Endodermal cell (in vitro differentiated cells): ENCODE measurements around the gene PARVB. TPM values are rescaled to one million over a fixed set of nuclear protein-coding genes. Genes with fewer than 3 reads are reported as not detected.

Experiments
- DNase-seq: peaks from one replicate; pipeline ENCODE4 v3.0.0-alpha.2; 2017
- H3K27ac ChIP-seq: 2 replicates; pipeline ENCODE4 v1.5.1; 2013; ENCODE audit warnings: mild to moderate bottlenecking, low read depth, low read length, moderate library complexity
- H3K27me3 ChIP-seq: 2 replicates; pipeline ENCODE4 v1.6.1; 2013; ENCODE audit warnings: mild to moderate bottlenecking, low read length, moderate library complexity; ENCODE audit not compliant: insufficient read depth, control insufficient read depth, poor library complexity, severe bottlenecking
- H3K36me3 ChIP-seq: 2 replicates; pipeline ENCODE4 v1.7.0; 2013; ENCODE audit warnings: mild to moderate bottlenecking, low read length, moderate library complexity; ENCODE audit not compliant: control insufficient read depth, insufficient read depth
- H3K4me1 ChIP-seq: one replicate; pipeline ENCODE4 v1.7.0; 2013; ENCODE audit warnings: low read length; ENCODE audit not compliant: control insufficient read depth, insufficient read depth
- H3K4me3 ChIP-seq: 2 replicates; pipeline ENCODE4 v1.5.1; 2013; ENCODE audit warnings: mild to moderate bottlenecking, low read length, moderate library complexity
- H3K9ac ChIP-seq: 2 replicates; pipeline ENCODE4 v1.6.1; 2013; ENCODE audit warnings: mild to moderate bottlenecking, low read length, moderate library complexity; ENCODE audit not compliant: poor library complexity, severe bottlenecking; ENCODE audit errors: extremely low read depth
- H3K9me3 ChIP-seq: 2 replicates; pipeline ENCODE4 v1.6.1; 2013; ENCODE audit warnings: mild to moderate bottlenecking, low read length, moderate library complexity; ENCODE audit not compliant: control insufficient read depth
- H3K27ac Mint-ChIP-seq: 2 replicates; pipeline ENCODE4 v1.8.0; 2020; ENCODE audit warnings: mixed read lengths
- H3K27me3 Mint-ChIP-seq: 2 replicates; pipeline ENCODE4 v1.8.0; 2021; ENCODE audit warnings: mild to moderate bottlenecking, mixed read lengths; ENCODE audit not compliant: insufficient read depth
- H3K36me3 Mint-ChIP-seq: 2 replicates; pipeline ENCODE4 v1.8.0; 2020; ENCODE audit warnings: low read depth, mixed read lengths
- H3K4me1 Mint-ChIP-seq: 2 replicates; pipeline ENCODE4 v1.8.0; 2020; ENCODE audit warnings: mixed read lengths
- H3K4me3 Mint-ChIP-seq: 2 replicates; pipeline ENCODE4 v1.8.0; 2020; ENCODE audit warnings: mild to moderate bottlenecking, moderate library complexity, mixed read lengths
- H3K9me3 Mint-ChIP-seq: 2 replicates; pipeline ENCODE4 v1.8.0; 2020; ENCODE audit warnings: mild to moderate bottlenecking, mixed read lengths
- WGBS, 2 experiments: methylation state at CpG; one replicate each; pipeline versions ENCODE4 v1.1.5 to v1.1.7; 2013; ENCODE audit warnings: missing lambda C conversion rate in 2 of 2, mixed read lengths in 1 of 2; ENCODE audit not compliant: insufficient coverage in 1 of 2, insufficient read length in 1 of 2; 5-methylcytosine and 5-hydroxymethylcytosine counted together
- total RNA-seq, 2 donors: library from RNA; stranded (reverse); fragmentation: NEBNext Ultra II Directional in 1 of 2; extraction: Animal tissue kit (Norgen Biotek cat#: 25700) in 1 of 2; gene quantifications; 2 replicates in 1 of 2; 3 replicates in 1 of 2; pipeline ENCODE4 v1.2.1, GENCODE V29; 2021
- TF ChIP-seq, protein P1 (sequence below): fragments of 200-600 bp; sonication (generic); conservative IDR thresholded peaks from 2 replicates; pipeline ENCODE4 v1.5.0; 2021; ENCODE audit warnings: antibody characterized with exemption, mild to moderate bottlenecking

Gene PARVB
- total RNA-seq, 2 donors from 2014 or later: 29.6 to 32.3 TPM

DNA sequence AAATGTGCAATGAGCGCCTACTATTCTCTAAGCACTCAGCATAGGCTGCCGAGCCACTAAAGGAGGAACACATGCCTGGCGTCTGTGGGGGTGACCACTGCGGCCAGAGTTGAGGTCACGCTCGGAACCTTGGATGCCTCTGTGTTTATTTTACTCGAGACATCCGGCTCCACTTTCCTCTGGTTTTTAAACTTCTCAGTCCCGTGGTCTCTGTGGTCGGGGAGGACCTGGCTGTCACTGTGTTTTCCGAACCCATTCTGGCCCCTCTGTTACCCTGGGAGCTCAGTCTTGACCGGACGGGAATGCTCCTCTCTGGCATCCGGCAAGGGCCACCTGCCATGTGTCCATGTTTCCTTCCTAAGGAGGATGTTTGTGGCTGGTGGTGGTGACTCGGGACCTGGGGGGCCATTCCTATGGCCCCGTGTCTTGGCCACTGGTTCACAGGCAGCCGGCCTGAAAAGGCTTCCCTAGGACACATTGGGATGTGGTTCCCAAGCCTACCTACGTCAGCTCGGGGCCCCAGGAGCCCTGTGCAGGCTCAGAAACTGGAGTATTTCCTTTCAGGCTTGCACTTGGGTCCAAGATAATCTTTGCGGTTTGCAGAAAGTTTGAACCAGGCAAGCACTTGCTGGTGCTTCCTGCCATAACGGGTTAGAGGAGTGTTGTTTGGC is 109.9 kb downstream of the PARVB start:
- Mint-ChIP-seq H3K9me3 (peaks cover 33% of the 10 kb centered on the region), H3K4me3 (no peak overlapping the region), H3K27me3 (no peaks in the 10 kb centered on the region), H3K36me3 (peaks cover 38% of the 10 kb centered on the region), H3K27ac (no peak overlapping the region), H3K4me1 (peaks cover 16% of the 10 kb centered on the region)
- Histone ChIP-seq H3K36me3 (peaks cover 5% of the 10 kb centered on the region), H3K4me3 (no peak overlapping the region), H3K4me1 (peaks cover 8% of the 10 kb centered on the region), H3K9ac (no peak overlapping the region), H3K9me3 (peaks cover 18% of the 10 kb centered on the region), H3K27ac (no peak overlapping the region), H3K27me3 (no peaks in the 10 kb centered on the region)
- no peak for DNase-seq
- 90 to 93% methylated on average over 15 to 21 of the region's 21 CpGs for WGBS, 2 experiments
- TF ChIP-seq, protein P1, sequence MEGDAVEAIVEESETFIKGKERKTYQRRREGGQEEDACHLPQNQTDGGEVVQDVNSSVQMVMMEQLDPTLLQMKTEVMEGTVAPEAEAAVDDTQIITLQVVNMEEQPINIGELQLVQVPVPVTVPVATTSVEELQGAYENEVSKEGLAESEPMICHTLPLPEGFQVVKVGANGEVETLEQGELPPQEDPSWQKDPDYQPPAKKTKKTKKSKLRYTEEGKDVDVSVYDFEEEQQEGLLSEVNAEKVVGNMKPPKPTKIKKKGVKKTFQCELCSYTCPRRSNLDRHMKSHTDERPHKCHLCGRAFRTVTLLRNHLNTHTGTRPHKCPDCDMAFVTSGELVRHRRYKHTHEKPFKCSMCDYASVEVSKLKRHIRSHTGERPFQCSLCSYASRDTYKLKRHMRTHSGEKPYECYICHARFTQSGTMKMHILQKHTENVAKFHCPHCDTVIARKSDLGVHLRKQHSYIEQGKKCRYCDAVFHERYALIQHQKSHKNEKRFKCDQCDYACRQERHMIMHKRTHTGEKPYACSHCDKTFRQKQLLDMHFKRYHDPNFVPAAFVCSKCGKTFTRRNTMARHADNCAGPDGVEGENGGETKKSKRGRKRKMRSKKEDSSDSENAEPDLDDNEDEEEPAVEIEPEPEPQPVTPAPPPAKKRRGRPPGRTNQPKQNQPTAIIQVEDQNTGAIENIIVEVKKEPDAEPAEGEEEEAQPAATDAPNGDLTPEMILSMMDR: no peak

DNA sequence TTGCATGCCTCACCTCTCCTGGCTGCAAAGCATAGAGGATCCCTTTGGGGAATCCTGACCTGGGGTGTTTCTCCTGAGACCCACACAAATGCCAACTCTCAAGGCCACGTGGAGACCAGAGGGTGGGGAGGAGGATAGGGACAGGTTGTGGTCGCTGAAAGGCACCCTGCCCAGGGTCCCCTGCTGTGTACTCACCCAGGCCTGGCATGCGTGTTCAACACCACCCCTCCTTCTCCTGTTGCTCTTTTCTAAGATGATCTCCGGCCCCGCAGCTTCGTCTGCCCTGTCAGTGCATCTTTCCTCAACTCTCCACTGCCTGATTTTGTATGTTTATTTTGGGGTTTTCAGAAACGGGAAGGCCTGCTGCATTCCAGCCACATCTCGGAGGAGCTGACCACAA is 112.0 kb downstream of the PARVB start:
- no peak overlapping the region for H3K27ac Mint-ChIP-seq
- no peaks in the 10 kb centered on the region for H3K4me1 ChIP-seq
- TF ChIP-seq, protein P1: no peak
- no peak overlapping the region for H3K27ac ChIP-seq
- H3K36me3 ChIP-seq: peaks cover 5% of the 10 kb centered on the region
- peaks cover 43% of the 10 kb centered on the region for H3K36me3 Mint-ChIP-seq
- DNase-seq: no peak
- H3K4me1 Mint-ChIP-seq: no peaks in the 10 kb centered on the region
- no peak overlapping the region for H3K4me3 Mint-ChIP-seq
- H3K9ac ChIP-seq: no peak overlapping the region
- H3K9me3 Mint-ChIP-seq: peaks cover 33% of the 10 kb centered on the region
- H3K9me3 ChIP-seq: peaks cover 18% of the 10 kb centered on the region
- H3K27me3 ChIP-seq: no peaks in the 10 kb centered on the region
- no peak overlapping the region for H3K4me3 ChIP-seq
- WGBS, 2 experiments: 90 to 97% methylated on average over 4 to 8 of the region's 8 CpGs
- no peaks in the 10 kb centered on the region for H3K27me3 Mint-ChIP-seq

DNA sequence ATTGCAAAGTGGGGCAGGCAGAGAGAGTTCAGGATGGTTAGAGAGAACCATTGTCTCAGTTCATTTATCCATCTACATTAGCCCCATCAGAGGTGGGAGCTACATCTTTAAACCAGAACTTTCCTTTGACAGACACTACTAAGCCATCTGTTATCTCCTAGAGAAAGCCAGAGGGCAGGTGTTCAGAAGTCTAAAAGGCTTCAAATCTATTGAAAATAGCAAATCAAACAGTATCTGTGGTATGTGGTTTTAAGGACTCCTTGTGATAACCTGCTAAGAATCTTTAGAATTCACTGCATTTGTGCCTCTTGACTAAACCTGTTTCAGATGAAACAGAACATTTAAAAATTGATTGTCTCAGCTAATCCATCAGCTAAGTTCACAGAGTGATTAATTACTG is 112.7 kb downstream of the PARVB start:
- H3K36me3 ChIP-seq: peaks cover 5% of the 10 kb centered on the region
- H3K4me3 ChIP-seq: no peak overlapping the region
- Mint-ChIP-seq H3K36me3 (peaks cover 43% of the 10 kb centered on the region), H3K4me3 (no peak overlapping the region), H3K27ac (no peak overlapping the region), H3K27me3 (no peaks in the 10 kb centered on the region), H3K9me3 (peaks cover 33% of the 10 kb centered on the region), H3K4me1 (no peaks in the 10 kb centered on the region)
- H3K4me1 ChIP-seq: no peaks in the 10 kb centered on the region
- no peak for DNase-seq
- H3K27ac ChIP-seq: no peak overlapping the region
- TF ChIP-seq, protein P1: no peak
- H3K9ac ChIP-seq: no peak overlapping the region
- H3K27me3 ChIP-seq: no peaks in the 10 kb centered on the region
- H3K9me3 ChIP-seq: peaks cover 18% of the 10 kb centered on the region
